Endothelial cell of umbilical vein (primary cell): ENCODE data around the gene TMPRSS11E. TPM values are rescaled to one million over a fixed set of nuclear protein-coding genes. Genes with fewer than 3 reads are reported as not detected.

Experiments
- BruUV-seq: library from RNA; stranded (reverse); fragments of 400-500 nt; replicated peaks from 2 replicates; lab custom pipeline; 2021; lab: Mats Ljungman, UMichigan
- CTCF ChIA-PET: fragments of 300-600, 350-600 bp; sonication (Branson Sonifier 250); formaldehyde crosslinking; loops from one replicate; lab custom pipeline; 2021; ENCODE audit warnings: antibody characterized with exemption, inconsistent platforms; lab: Charles Lee
- POLR2A ChIA-PET: fragments of 300-600, 350-600 bp; sonication (Branson Sonifier 250); formaldehyde crosslinking; loops from one replicate; lab custom pipeline; 2021; ENCODE audit warnings: antibody characterized with exemption, inconsistent platforms; lab: Charles Lee
- DNase-seq: peaks from one replicate; pipeline ENCODE4 v3.0.0-alpha.2; 2011; ENCODE audit warnings: low read depth, low spot score
- FAIRE-seq: peaks from 2 replicates; lab custom pipeline; 2011; peaks lifted over from hg19 to GRCh38; lab: Jason Lieb, UNC
- H2AFZ ChIP-seq: 2 replicates; pipeline ENCODE4 v1.6.0; 2012; ENCODE audit warnings: low read depth, low read length, control low read depth, inconsistent platforms
- H3K27ac ChIP-seq: 2 replicates; pipeline ENCODE4 v1.5.1; 2011; ENCODE audit warnings: low read depth, mild to moderate bottlenecking, control low read depth, low read length, moderate library complexity; ENCODE audit not compliant: insufficient read depth
- H3K27me3 ChIP-seq, 2 experiments: 2 replicates each; pipeline versions ENCODE4 v1.6.0 to v1.6.1; 2011; ENCODE audit warnings: low read length in 2 of 2, mixed read lengths in 1 of 2; ENCODE audit not compliant: control insufficient read depth in 2 of 2, insufficient read depth in 2 of 2
- H3K36me3 ChIP-seq, 2 experiments: 2 replicates in 1 of 2; 3 replicates in 1 of 2; pipeline ENCODE4 v1.5.1; 2011; ENCODE audit warnings: low read length in 2 of 2, mild to moderate bottlenecking in 1 of 2, moderate library complexity in 1 of 2; ENCODE audit not compliant: control insufficient read depth in 2 of 2, insufficient read depth in 2 of 2; ENCODE audit errors: extremely low read depth in 1 of 2
- H3K4me1 ChIP-seq: 3 replicates; pipeline ENCODE4 v1.5.1; 2011; ENCODE audit warnings: mild to moderate bottlenecking, low read length; ENCODE audit not compliant: control insufficient read depth, insufficient read depth; ENCODE audit errors: extremely low read depth
- H3K4me2 ChIP-seq: 2 replicates; pipeline ENCODE4 v1.6.1; 2011; ENCODE audit warnings: low read length, control low read depth, mixed read lengths; ENCODE audit not compliant: insufficient read depth
- H3K4me3 ChIP-seq, 3 experiments: fragments of 200-600 bp in 1 of 3; sonication (generic), shearing (Covaris generic) in 1 of 3; replicated peaks in 1 of 3; 2 replicates each; pipeline ENCODE4 v1.5.1; 2011 to 2016; ENCODE audit warnings: control low read depth in 3 of 3, low read length in 3 of 3, mild to moderate bottlenecking in 2 of 3, inconsistent platforms in 1 of 3, low read depth in 1 of 3, moderate library complexity in 1 of 3; ENCODE audit not compliant: insufficient read depth in 1 of 3
- H3K79me2 ChIP-seq: 2 replicates; pipeline ENCODE4 v1.6.0; 2012; ENCODE audit warnings: low read length, inconsistent platforms; ENCODE audit not compliant: control insufficient read depth, insufficient read depth
- H3K9ac ChIP-seq: replicated peaks from 2 replicates; pipeline ENCODE3; 2011; ENCODE audit warnings: low read length, control low read depth; ENCODE audit not compliant: insufficient read depth; ENCODE audit errors: extremely low read depth
- H3K9me1 ChIP-seq: replicated peaks from 3 replicates; pipeline ENCODE4 v1.6.0; 2011; ENCODE audit warnings: mild to moderate bottlenecking, low read length; ENCODE audit not compliant: control insufficient read depth, insufficient read depth; ENCODE audit errors: extremely low read depth
- H3K9me3 ChIP-seq: replicated peaks from 2 replicates; pipeline ENCODE4 v1.5.1; 2012; ENCODE audit warnings: low read length, inconsistent platforms; ENCODE audit not compliant: control insufficient read depth, insufficient read depth
- H4K20me1 ChIP-seq: replicated peaks from 2 replicates; pipeline ENCODE3; 2011; ENCODE audit warnings: mild to moderate bottlenecking, low read length; ENCODE audit not compliant: control insufficient read depth, insufficient read depth; ENCODE audit errors: extremely low read depth
- FOS ChIP-seq: IDR thresholded peaks from 2 replicates; pipeline ENCODE4 v1.6.1; 2011; ENCODE audit warnings: mild to moderate bottlenecking, low read length, moderate library complexity, borderline replicate concordance; ENCODE audit not compliant: insufficient read depth
- GATA2 ChIP-seq: IDR thresholded peaks from 2 replicates; pipeline ENCODE4 v1.7.0; 2011; ENCODE audit warnings: low read depth, mild to moderate bottlenecking, moderate library complexity, mixed read lengths, low read length; ENCODE audit not compliant: insufficient read length, insufficient read depth
- JUN ChIP-seq: IDR thresholded peaks from 2 replicates; pipeline ENCODE4 v1.6.1; 2011; ENCODE audit warnings: borderline replicate concordance, low read depth; ENCODE audit not compliant: insufficient read length, insufficient read depth
- MYC ChIP-seq: IDR thresholded peaks from one replicate; pipeline ENCODE4 v1.6.1; 2011; ENCODE audit warnings: mild to moderate bottlenecking, low read depth, low read length
- POLR2A ChIP-seq: IDR thresholded peaks from 2 replicates; pipeline ENCODE4 v1.6.1; 2012; ENCODE audit warnings: low read depth, mild to moderate bottlenecking, control low read depth, low read length
- POLR2AphosphoS5 ChIP-seq: IDR thresholded peaks from 2 replicates; pipeline ENCODE4 v1.6.1; 2012; ENCODE audit warnings: low read depth, mild to moderate bottlenecking, control low read depth, low read length, moderate library complexity; ENCODE audit not compliant: insufficient read depth
- dilution Hi-C: fragments of 300-500 bp; cut with MboI; formaldehyde crosslinking; loops from one replicate; pipeline ENCODE4 v1.15.0; 2019; ENCODE audit warnings: low sequenced_read_pairs; ENCODE audit not compliant: extremely low pct_ligation_motif_present
- intact Hi-C: fragments of 100-400 bp; cut with micrococcal nuclease; formaldehyde crosslinking; loops from one replicate; pipeline ENCODE4 v1.10.0; 2022
- polyA plus RNA-seq, 4 experiments: library from polyadenylated mRNA; depleted of rRNA in 3 of 4; stranded (reverse) in 3 of 4; unstranded in 1 of 4; fragments of >200 nt; gene quantifications; 2 replicates each; pipeline versions ENCODE4 v1.2.1 to v1.2.3, GENCODE V29; 2011 to 2012; ENCODE audit warnings: missing spikeins in 1 of 4
- total RNA-seq: library from RNA; stranded (reverse); gene quantifications from 2 replicates; pipeline ENCODE4 v1.2.3, GENCODE V29; 2021
- TF ChIP-seq, protein P1 (sequence below), 2 donors: IDR thresholded peaks; 1 replicate in 1 of 2; 2 replicates in 1 of 2; pipeline ENCODE4 v1.5.1; 2011; ENCODE audit warnings: low read length in 2 of 2, mild to moderate bottlenecking in 2 of 2, moderate library complexity in 2 of 2, control low read depth in 1 of 2, inconsistent platforms in 1 of 2, low read depth in 1 of 2; ENCODE audit not compliant: insufficient read depth in 1 of 2; ENCODE audit errors: extremely low read depth in 1 of 2
- TF ChIP-seq, protein P2 (sequence below): IDR thresholded peaks from 2 replicates; pipeline ENCODE4 v1.6.1; 2011; ENCODE audit not compliant: insufficient read depth, insufficient read length

TMPRSS11E gene
- total and polyA plus RNA-seq, 2 donors (not counting 3 experiments of a cell fraction or from before 2014, with no cell fraction given), result not detected

DNA sequence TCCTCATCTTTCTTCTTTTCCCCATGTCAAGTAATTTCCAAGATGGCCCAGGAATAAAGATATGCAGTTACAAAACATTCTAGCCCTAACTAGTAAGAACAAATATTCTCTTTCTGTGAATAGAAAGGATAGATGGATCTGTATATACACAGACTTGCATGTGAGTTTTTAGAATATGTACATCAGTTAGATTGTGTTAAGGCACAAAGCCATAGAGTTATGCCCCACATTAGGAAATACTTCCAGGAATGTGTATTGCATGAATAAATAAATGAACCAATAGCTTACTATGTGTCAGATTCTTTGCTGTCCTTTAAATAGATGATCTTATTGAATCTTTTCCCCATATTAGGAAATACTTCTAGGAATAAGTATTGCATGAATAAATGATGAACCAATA, 46.0 kb upstream of the TMPRSS11E start:
- DNase-seq (no peak), FAIRE-seq (no peak)
- TF ChIP-seq, protein P1, sequence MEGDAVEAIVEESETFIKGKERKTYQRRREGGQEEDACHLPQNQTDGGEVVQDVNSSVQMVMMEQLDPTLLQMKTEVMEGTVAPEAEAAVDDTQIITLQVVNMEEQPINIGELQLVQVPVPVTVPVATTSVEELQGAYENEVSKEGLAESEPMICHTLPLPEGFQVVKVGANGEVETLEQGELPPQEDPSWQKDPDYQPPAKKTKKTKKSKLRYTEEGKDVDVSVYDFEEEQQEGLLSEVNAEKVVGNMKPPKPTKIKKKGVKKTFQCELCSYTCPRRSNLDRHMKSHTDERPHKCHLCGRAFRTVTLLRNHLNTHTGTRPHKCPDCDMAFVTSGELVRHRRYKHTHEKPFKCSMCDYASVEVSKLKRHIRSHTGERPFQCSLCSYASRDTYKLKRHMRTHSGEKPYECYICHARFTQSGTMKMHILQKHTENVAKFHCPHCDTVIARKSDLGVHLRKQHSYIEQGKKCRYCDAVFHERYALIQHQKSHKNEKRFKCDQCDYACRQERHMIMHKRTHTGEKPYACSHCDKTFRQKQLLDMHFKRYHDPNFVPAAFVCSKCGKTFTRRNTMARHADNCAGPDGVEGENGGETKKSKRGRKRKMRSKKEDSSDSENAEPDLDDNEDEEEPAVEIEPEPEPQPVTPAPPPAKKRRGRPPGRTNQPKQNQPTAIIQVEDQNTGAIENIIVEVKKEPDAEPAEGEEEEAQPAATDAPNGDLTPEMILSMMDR (IDR thresholded peaks at IDR 0.05; ENCODE audit: extremely low read depth in 1 of 2, insufficient read depth in 1 of 2, low read depth in 1 of 2, low read length in 2 of 2), result no peak
- TF ChIP-seq MYC, result no peak
- TF ChIP-seq GATA2, result no peak
- TF ChIP-seq JUN, result no peak
- TF ChIP-seq POLR2AphosphoS5, result no peak
- TF ChIP-seq FOS, result no peak
- no peak for TF ChIP-seq POLR2A
- TF ChIP-seq, protein P2, sequence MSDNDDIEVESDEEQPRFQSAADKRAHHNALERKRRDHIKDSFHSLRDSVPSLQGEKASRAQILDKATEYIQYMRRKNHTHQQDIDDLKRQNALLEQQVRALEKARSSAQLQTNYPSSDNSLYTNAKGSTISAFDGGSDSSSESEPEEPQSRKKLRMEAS, result no peak
- no peak overlapping the region for H3K9ac ChIP-seq
- H3K4me3 ChIP-seq, result no peak overlapping the region
- H3K27me3 ChIP-seq, result no peaks in the 10 kb centered on the region
- CTCF ChIA-PET, result interaction anchor here (0.6 to 1.4 kb wide), 2 partner anchors 9 to 129 kb away, joined by 3 read pairs; no protein-coding TSS in a partner anchor
- no peaks in the 10 kb centered on the region for H3K4me1 ChIP-seq
- no peak overlapping the region for H2AFZ ChIP-seq
- no peaks in the 10 kb centered on the region for H4K20me1 ChIP-seq
- no TSS peak for BruUV-seq
- no peaks in the 10 kb centered on the region for H3K9me1 ChIP-seq
- H3K36me3 ChIP-seq, result no peaks in the 10 kb centered on the region
- dilution Hi-C loops (no loop called here), intact Hi-C loops (no loop called here)
- no peak overlapping the region for H3K4me2 ChIP-seq
- no peaks in the 10 kb centered on the region for H3K79me2 ChIP-seq
- no peaks in the 10 kb centered on the region for H3K9me3 ChIP-seq
- no peak overlapping the region for H3K27ac ChIP-seq
- POLR2A ChIA-PET, result no interaction called here
